C4-2B (cell line): ENCODE data around the gene CRAMP1.

Source experiments
- CTCF ChIP-seq: fragments of 450-650 bp; conservative IDR thresholded peaks from 2 replicates; pipeline ENCODE4 v1.5.1; 2017; ENCODE audit warnings: mild to moderate bottlenecking
- ZFX ChIP-seq: fragments of 450-650 bp; IDR thresholded peaks from 2 replicates; pipeline ENCODE4 v1.6.1; 2017

- TF ChIP-seq CTCF (no peak), ZFX (no peak)
Observed at GRCh38 chr16:1667271-1667670, 55.1 kb downstream of the CRAMP1 start.
